Esophagus muscularis mucosa (tissue), 4 donors: ENCODE data around the gene OR51V1.

Source experiments
- CTCF ChIP-seq, 3 experiments: fragments of 200-600 bp in 2 of 3; fragments of 450-650 bp in 1 of 3; sonication (generic) in 2 of 3; IDR thresholded peaks; one replicate each; pipeline ENCODE4 v1.5.1; 2017 to 2019; ENCODE audit warnings: antibody characterized with exemption in 3 of 3, mild to moderate bottlenecking in 2 of 3, moderate library complexity in 1 of 3
- EP300 ChIP-seq: sonication (generic); formaldehyde crosslinking; IDR thresholded peaks from one replicate; pipeline ENCODE4 v1.6.1; 2017; ENCODE audit warnings: antibody characterized with exemption
- POLR2A ChIP-seq: fragments of 450-650 bp; IDR thresholded peaks from one replicate; pipeline ENCODE4 v1.6.1; 2017; ENCODE audit warnings: antibody characterized with exemption, moderate library complexity, mild to moderate bottlenecking, low read depth
- POLR2AphosphoS5 ChIP-seq, 2 donors: sonication (generic); formaldehyde crosslinking; IDR thresholded peaks; one replicate each; pipeline ENCODE4 v1.6.1; 2017; ENCODE audit warnings: antibody characterized with exemption in 2 of 2

- no peak for TF ChIP-seq POLR2AphosphoS5 (IDR thresholded peaks at IDR 0.05)
- TF ChIP-seq CTCF (IDR thresholded peaks at IDR 0.05), result no peak
- no peak for TF ChIP-seq POLR2A
- TF ChIP-seq EP300, result no peak
These were observed 40.7 kb downstream of the OR51V1 start for GRCh38 chr11:5159806-5160205.
